H1 (cell line): ENCODE data around the gene TCERG1. TPM values are rescaled to one million over a fixed set of nuclear protein-coding genes. Genes with fewer than 3 reads are reported as not detected.

Source experiments
- CBX5 ChIP-seq: fragments of 300-800, 300-1000 bp; sonication (generic); IDR thresholded peaks from 2 replicates; pipeline ENCODE4 v1.7.1; 2016; ENCODE audit warnings: antibody characterized with exemption, low read length, low read depth
- GTF2F1 ChIP-seq: IDR thresholded peaks from 2 replicates; pipeline ENCODE4 v1.6.1; 2012; ENCODE audit warnings: low read depth, low read length, improper control_type of control experiment, borderline replicate concordance
- JUND ChIP-seq: IDR thresholded peaks from 2 replicates; pipeline ENCODE4 v1.6.1; 2011; ENCODE audit warnings: mild to moderate bottlenecking, improper control_type of control experiment, low read length
- SIN3A ChIP-seq, 2 experiments: IDR thresholded peaks in 1 of 2; conservative IDR thresholded peaks in 1 of 2; 2 replicates each; pipeline ENCODE4 v1.6.1; 2011 to 2012; ENCODE audit warnings: low read length in 2 of 2, improper control_type of control experiment in 1 of 2, low read depth in 1 of 2, mild to moderate bottlenecking in 1 of 2
- SUZ12 ChIP-seq: fragments of 200-600 bp; sonication (generic); IDR thresholded peaks from 2 replicates; pipeline ENCODE4 v1.6.1; 2012; ENCODE audit warnings: mild to moderate bottlenecking, inconsistent platforms, low read length, moderate library complexity, mixed read lengths
- TCF12 ChIP-seq: IDR thresholded peaks from 2 replicates; pipeline ENCODE4 v1.6.1; 2011; ENCODE audit warnings: low read depth, mild to moderate bottlenecking, low read length
- USF2 ChIP-seq: IDR thresholded peaks from 2 replicates; pipeline ENCODE4 v1.6.1; 2011; ENCODE audit warnings: low read length, improper control_type of control experiment
- polyA plus RNA-seq, 7 experiments: library from polyadenylated mRNA; depleted of rRNA in 3 of 7; stranded (reverse) in 5 of 7; unstranded in 2 of 7; fragments of >200 nt in 5 of 7; fragments of 200-250 nt in 2 of 7; gene quantifications; 1 replicate in 5 of 7; 2 replicates in 1 of 7; 4 replicates in 1 of 7; pipeline versions ENCODE4 v1.2.1 to v1.2.3, GENCODE V29; 2011 to 2013; ENCODE audit warnings: missing spikeins in 2 of 7, mixed read lengths in 2 of 7
- total RNA-seq: library from RNA; stranded (reverse); fragmentation: NEBNext Ultra II Directional; extraction: Animal tissue kit (Norgen Biotek cat#: 25700); gene quantifications from 2 replicates; pipeline ENCODE4 v1.2.1, GENCODE V29; 2021
- TF ChIP-seq, protein P1 (sequence below): fragments of 300-600 bp; sonication (generic); IDR thresholded peaks from 2 replicates; pipeline ENCODE4 v1.7.1; 2012; ENCODE audit warnings: low read length, moderate library complexity, mild to moderate bottlenecking, inconsistent platforms; ENCODE audit not compliant: insufficient replicate concordance

Gene TCERG1
- total and polyA plus RNA-seq, 2 of the 8 experiments (the other 6 are each of a cell fraction or from before 2014, with no cell fraction given), result 105 to 122 TPM

- TF ChIP-seq, protein P1, sequence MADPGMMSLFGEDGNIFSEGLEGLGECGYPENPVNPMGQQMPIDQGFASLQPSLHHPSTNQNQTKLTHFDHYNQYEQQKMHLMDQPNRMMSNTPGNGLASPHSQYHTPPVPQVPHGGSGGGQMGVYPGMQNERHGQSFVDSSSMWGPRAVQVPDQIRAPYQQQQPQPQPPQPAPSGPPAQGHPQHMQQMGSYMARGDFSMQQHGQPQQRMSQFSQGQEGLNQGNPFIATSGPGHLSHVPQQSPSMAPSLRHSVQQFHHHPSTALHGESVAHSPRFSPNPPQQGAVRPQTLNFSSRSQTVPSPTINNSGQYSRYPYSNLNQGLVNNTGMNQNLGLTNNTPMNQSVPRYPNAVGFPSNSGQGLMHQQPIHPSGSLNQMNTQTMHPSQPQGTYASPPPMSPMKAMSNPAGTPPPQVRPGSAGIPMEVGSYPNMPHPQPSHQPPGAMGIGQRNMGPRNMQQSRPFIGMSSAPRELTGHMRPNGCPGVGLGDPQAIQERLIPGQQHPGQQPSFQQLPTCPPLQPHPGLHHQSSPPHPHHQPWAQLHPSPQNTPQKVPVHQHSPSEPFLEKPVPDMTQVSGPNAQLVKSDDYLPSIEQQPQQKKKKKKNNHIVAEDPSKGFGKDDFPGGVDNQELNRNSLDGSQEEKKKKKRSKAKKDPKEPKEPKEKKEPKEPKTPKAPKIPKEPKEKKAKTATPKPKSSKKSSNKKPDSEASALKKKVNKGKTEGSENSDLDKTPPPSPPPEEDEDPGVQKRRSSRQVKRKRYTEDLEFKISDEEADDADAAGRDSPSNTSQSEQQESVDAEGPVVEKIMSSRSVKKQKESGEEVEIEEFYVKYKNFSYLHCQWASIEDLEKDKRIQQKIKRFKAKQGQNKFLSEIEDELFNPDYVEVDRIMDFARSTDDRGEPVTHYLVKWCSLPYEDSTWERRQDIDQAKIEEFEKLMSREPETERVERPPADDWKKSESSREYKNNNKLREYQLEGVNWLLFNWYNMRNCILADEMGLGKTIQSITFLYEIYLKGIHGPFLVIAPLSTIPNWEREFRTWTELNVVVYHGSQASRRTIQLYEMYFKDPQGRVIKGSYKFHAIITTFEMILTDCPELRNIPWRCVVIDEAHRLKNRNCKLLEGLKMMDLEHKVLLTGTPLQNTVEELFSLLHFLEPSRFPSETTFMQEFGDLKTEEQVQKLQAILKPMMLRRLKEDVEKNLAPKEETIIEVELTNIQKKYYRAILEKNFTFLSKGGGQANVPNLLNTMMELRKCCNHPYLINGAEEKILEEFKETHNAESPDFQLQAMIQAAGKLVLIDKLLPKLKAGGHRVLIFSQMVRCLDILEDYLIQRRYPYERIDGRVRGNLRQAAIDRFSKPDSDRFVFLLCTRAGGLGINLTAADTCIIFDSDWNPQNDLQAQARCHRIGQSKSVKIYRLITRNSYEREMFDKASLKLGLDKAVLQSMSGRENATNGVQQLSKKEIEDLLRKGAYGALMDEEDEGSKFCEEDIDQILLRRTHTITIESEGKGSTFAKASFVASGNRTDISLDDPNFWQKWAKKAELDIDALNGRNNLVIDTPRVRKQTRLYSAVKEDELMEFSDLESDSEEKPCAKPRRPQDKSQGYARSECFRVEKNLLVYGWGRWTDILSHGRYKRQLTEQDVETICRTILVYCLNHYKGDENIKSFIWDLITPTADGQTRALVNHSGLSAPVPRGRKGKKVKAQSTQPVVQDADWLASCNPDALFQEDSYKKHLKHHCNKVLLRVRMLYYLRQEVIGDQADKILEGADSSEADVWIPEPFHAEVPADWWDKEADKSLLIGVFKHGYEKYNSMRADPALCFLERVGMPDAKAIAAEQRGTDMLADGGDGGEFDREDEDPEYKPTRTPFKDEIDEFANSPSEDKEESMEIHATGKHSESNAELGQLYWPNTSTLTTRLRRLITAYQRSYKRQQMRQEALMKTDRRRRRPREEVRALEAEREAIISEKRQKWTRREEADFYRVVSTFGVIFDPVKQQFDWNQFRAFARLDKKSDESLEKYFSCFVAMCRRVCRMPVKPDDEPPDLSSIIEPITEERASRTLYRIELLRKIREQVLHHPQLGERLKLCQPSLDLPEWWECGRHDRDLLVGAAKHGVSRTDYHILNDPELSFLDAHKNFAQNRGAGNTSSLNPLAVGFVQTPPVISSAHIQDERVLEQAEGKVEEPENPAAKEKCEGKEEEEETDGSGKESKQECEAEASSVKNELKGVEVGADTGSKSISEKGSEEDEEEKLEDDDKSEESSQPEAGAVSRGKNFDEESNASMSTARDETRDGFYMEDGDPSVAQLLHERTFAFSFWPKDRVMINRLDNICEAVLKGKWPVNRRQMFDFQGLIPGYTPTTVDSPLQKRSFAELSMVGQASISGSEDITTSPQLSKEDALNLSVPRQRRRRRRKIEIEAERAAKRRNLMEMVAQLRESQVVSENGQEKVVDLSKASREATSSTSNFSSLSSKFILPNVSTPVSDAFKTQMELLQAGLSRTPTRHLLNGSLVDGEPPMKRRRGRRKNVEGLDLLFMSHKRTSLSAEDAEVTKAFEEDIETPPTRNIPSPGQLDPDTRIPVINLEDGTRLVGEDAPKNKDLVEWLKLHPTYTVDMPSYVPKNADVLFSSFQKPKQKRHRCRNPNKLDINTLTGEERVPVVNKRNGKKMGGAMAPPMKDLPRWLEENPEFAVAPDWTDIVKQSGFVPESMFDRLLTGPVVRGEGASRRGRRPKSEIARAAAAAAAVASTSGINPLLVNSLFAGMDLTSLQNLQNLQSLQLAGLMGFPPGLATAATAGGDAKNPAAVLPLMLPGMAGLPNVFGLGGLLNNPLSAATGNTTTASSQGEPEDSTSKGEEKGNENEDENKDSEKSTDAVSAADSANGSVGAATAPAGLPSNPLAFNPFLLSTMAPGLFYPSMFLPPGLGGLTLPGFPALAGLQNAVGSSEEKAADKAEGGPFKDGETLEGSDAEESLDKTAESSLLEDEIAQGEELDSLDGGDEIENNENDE, result no peak
- TF ChIP-seq GTF2F1 (no peak), USF2 (no peak), SIN3A (conservative IDR thresholded peaks at IDR 0.05 in 1 of 2, IDR thresholded peaks at IDR 0.05 in 1 of 2; ENCODE audit: low read depth in 1 of 2, low read length in 2 of 2) (no peak), SUZ12 (no peak), CBX5 (no peak), TCF12 (no peak), JUND (no peak)
Measured at GRCh38 chr5:146514575-146514974, 67.4 kb downstream of the TCERG1 start (continued).
